ENCODE measurements around the gene MED26. TPM values are rescaled to one million over a fixed set of nuclear protein-coding genes. Genes with fewer than 3 reads are reported as not detected.

MED26 gene
- total and polyA plus RNA-seq, 2 of the 8 experiments (the other 6 are each of a cell fraction or from before 2014, with no cell fraction given), result 5.3 to 10.7 TPM

GRCh38 chr19:16641695-16642094, 13.7 kb upstream of the MED26 start (continued):
- TF ChIP-seq CHD7 (IDR thresholded peaks at IDR 0.05; ENCODE audit: insufficient replicate concordance, low read length), result no peak
- no peak for TF ChIP-seq CHD2 (IDR thresholded peaks at IDR 0.05; ENCODE audit: low read length)
- TF ChIP-seq CTBP2 (IDR thresholded peaks at IDR 0.05; ENCODE audit: borderline replicate concordance, insufficient read depth, insufficient read length, low read length), result no peak
- TF ChIP-seq TAF7 (optimal IDR thresholded peaks at IDR 0.05; ENCODE audit: borderline replicate concordance, low read depth, low read length), result no peak
- no peak for TF ChIP-seq HDAC6 (IDR thresholded peaks at IDR 0.05; ENCODE audit: low read depth, low read length)
- TF ChIP-seq YY1 (IDR thresholded peaks at IDR 0.05; ENCODE audit: low read depth, low read length), result no peak
- no peak for TF ChIP-seq SIN3A (conservative IDR thresholded peaks at IDR 0.05 in 1 of 2, IDR thresholded peaks at IDR 0.05 in 1 of 2; ENCODE audit: low read depth in 1 of 2, low read length in 2 of 2)
- TF ChIP-seq CBX8 (IDR thresholded peaks at IDR 0.05; ENCODE audit: borderline replicate concordance, low read depth, low read length), result no peak
- no peak for TF ChIP-seq CBX5 (IDR thresholded peaks at IDR 0.05; ENCODE audit: low read depth, low read length)
- TF ChIP-seq HDAC2 (IDR thresholded peaks at IDR 0.05; ENCODE audit: borderline replicate concordance in 1 of 2, low read depth in 2 of 2, low read length in 2 of 2), result no peak
- no peak for TF ChIP-seq FOSL1 (IDR thresholded peaks at IDR 0.05; ENCODE audit: insufficient read depth, low read depth, low read length)

Data from H1 (cell line).